SK-N-SH treated with all-trans-retinoic acid at 6 μM for 48 hours (cell line): Measurements from ENCODE around the gene GID8.

Experiments used
- ATAC-seq: fragments of 200-7000 bp; cut with Tn5 transposase; 3 replicates; pipeline ENCODE4 v1.9.1; 2020; ENCODE audit warnings: mild to moderate bottlenecking, moderate library complexity
- ARNTL ChIP-seq: fragments of 450-650 bp; formaldehyde crosslinking; IDR thresholded peaks from 2 replicates; pipeline ENCODE4 v1.5.0; 2020; ENCODE audit warnings: low read depth, mild to moderate bottlenecking, moderate library complexity, borderline replicate concordance
- BACH2 ChIP-seq: fragments of 250-450 bp; sonication (Bioruptor Pico); IDR thresholded peaks from 2 replicates; pipeline ENCODE4 v1.9.0; 2021; ENCODE audit warnings: mild to moderate bottlenecking, borderline replicate concordance
- CSDC2 ChIP-seq: fragments of 250-450 bp; sonication (Bioruptor Pico); IDR thresholded peaks from 2 replicates; pipeline ENCODE4 v1.5.0; 2020; ENCODE audit warnings: mild to moderate bottlenecking, moderate library complexity
- ESRRG ChIP-seq: fragments of 250-450 bp; sonication (Bioruptor Pico); IDR thresholded peaks from 2 replicates; pipeline ENCODE4 v1.6.1; 2021; ENCODE audit warnings: mild to moderate bottlenecking
- GLIS3 ChIP-seq: fragments of 250-450 bp; sonication (Bioruptor Pico); IDR thresholded peaks from 2 replicates; pipeline ENCODE4 v1.5.0; 2020; ENCODE audit warnings: mild to moderate bottlenecking, moderate library complexity
- ISL1 ChIP-seq: fragments of 250-450 bp; sonication (Bioruptor Pico); IDR thresholded peaks from 2 replicates; pipeline ENCODE4 v2.1.2; 2022; ENCODE audit warnings: mild to moderate bottlenecking, moderate library complexity
- OSR1 ChIP-seq: fragments of 250-450 bp; sonication (Bioruptor Pico); IDR thresholded peaks from 2 replicates; pipeline ENCODE4 v1.8.0; 2022; ENCODE audit warnings: moderate library complexity, mild to moderate bottlenecking, inconsistent platforms
- POU6F1 ChIP-seq: fragments of 250-450 bp; sonication (Bioruptor Pico); IDR thresholded peaks from 2 replicates; pipeline ENCODE4 v1.8.0; 2021; ENCODE audit warnings: low read depth, mild to moderate bottlenecking, moderate library complexity, borderline replicate concordance
- PPARA ChIP-seq: fragments of 250-450 bp; sonication (Bioruptor Pico); IDR thresholded peaks from 2 replicates; pipeline ENCODE4 v1.5.0; 2020; ENCODE audit warnings: mild to moderate bottlenecking, borderline replicate concordance
- RARB ChIP-seq: fragments of 250-450 bp; sonication (Bioruptor Pico); IDR thresholded peaks from 2 replicates; pipeline ENCODE4 v1.8.0; 2021; ENCODE audit warnings: mild to moderate bottlenecking, moderate library complexity
- SNAI2 ChIP-seq: fragments of 250-450 bp; sonication (Bioruptor Pico); IDR thresholded peaks from 2 replicates; pipeline ENCODE4 v1.5.0; 2020; ENCODE audit warnings: mild to moderate bottlenecking, moderate library complexity
- TCF4 ChIP-seq: fragments of 250-450 bp; sonication (Bioruptor Pico); IDR thresholded peaks from 2 replicates; pipeline ENCODE4 v1.8.0; 2021; ENCODE audit warnings: mild to moderate bottlenecking, moderate library complexity, borderline replicate concordance
- TOX ChIP-seq: fragments of 250-450 bp; sonication (Bioruptor Pico); IDR thresholded peaks from 2 replicates; pipeline ENCODE4 v1.8.0; 2021; ENCODE audit warnings: mild to moderate bottlenecking, moderate library complexity, borderline replicate concordance
- ZC3H10 ChIP-seq: fragments of 250-450 bp; sonication (Bioruptor Pico); IDR thresholded peaks from 2 replicates; pipeline ENCODE4 v1.5.1; 2021; ENCODE audit warnings: mild to moderate bottlenecking, moderate library complexity
- ZFP3 ChIP-seq: fragments of 250-450 bp; sonication (Bioruptor Pico); IDR thresholded peaks from 2 replicates; pipeline ENCODE4 v1.5.0; 2020; ENCODE audit warnings: mild to moderate bottlenecking, moderate library complexity
- ZFP30 ChIP-seq: fragments of 450-650 bp; formaldehyde crosslinking; IDR thresholded peaks from 2 replicates; pipeline ENCODE4 v1.5.0; 2022; ENCODE audit warnings: mild to moderate bottlenecking, moderate library complexity
- ZNF565 ChIP-seq: fragments of 450-650 bp; formaldehyde crosslinking; conservative IDR thresholded peaks from 2 replicates; pipeline ENCODE4 v1.5.0; 2020; ENCODE audit warnings: low read depth, mild to moderate bottlenecking, moderate library complexity
- ZNF70 ChIP-seq: fragments of 450-650 bp; formaldehyde crosslinking; IDR thresholded peaks from 2 replicates; pipeline ENCODE4 v1.5.0; 2020; ENCODE audit warnings: mild to moderate bottlenecking, moderate library complexity
- ZNF8 ChIP-seq: fragments of 450-650 bp; formaldehyde crosslinking; IDR thresholded peaks from 2 replicates; pipeline ENCODE4 v1.5.0; 2020; ENCODE audit warnings: mild to moderate bottlenecking, moderate library complexity
- TF ChIP-seq, protein P1 (sequence below): fragments of 250-450 bp; sonication (Bioruptor Pico); IDR thresholded peaks from 2 replicates; pipeline ENCODE4 v1.5.0; 2020; ENCODE audit warnings: mild to moderate bottlenecking, moderate library complexity
- TF ChIP-seq, protein P2 (sequence below): fragments of 250-450 bp; sonication (Bioruptor Pico); IDR thresholded peaks from 2 replicates; pipeline ENCODE4 v1.5.1; 2021; ENCODE audit warnings: mild to moderate bottlenecking, moderate library complexity
- TF ChIP-seq, protein P3 (sequence below): fragments of 250-450 bp; sonication (Bioruptor Pico); IDR thresholded peaks from 2 replicates; pipeline ENCODE4 v1.5.1; 2020; ENCODE audit warnings: low read depth, mild to moderate bottlenecking, moderate library complexity
- TF ChIP-seq, protein P4 (sequence below): fragments of 250-450 bp; sonication (Bioruptor Pico); IDR thresholded peaks from 2 replicates; pipeline ENCODE4 v1.8.0; 2020; ENCODE audit warnings: mild to moderate bottlenecking, moderate library complexity, borderline replicate concordance

Gene GID8

DNA sequence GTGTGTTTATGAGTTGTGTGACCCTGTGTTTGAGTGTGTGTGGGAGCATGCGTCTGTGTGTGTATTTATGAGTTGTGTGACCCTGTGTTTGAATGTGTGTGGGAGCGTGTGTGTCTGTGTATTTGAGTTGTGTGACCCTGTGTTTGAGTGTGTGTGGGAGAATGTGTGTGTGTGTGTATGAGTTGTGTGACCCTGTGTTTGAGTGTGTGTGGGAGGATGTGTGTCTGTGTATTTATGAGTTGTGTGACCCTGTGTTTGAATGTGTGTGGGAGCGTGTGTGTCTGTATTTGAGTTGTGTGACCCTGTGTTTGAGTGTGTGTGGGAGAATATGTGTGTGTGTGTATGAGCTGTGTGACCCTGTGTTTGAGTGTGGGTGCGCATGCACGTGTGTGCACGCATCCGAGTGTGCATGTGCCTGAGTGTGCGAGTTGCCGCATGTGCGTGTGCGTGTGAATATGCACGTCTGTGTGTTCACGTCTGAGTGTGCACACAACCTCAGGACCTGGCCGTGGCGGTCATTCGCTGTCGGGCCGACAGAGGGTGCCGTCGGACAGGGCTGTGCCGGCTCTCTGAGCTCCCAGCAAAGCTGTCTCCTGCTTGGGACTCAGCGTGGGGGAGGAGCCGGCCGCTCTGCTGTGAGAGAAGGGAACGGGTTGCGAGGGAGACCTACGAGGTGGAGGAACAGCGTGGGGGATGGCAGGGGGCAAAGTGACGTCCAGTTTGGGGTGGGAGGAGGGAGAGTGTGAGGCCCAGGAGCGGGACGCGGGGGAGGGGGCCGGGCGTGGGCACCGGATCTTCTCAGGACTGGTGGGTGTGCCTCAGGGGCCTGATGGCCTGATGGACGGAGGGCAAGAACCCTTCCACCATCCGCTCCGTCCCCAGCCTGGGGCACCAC lies 34.2 kb downstream of the GID8 start:
- TF ChIP-seq TCF4 (CRISPR knock-in tag) (no peak), ESRRG (CRISPR knock-in tag) (no peak), ISL1 (CRISPR knock-in tag) (no peak), SNAI2 (CRISPR knock-in tag) (no peak), RARB (no peak), CSDC2 (CRISPR knock-in tag) (no peak), ZNF70 (CRISPR knock-in tag) (no peak), GLIS3 (CRISPR knock-in tag) (no peak), PPARA (no peak), ARNTL (CRISPR knock-in tag) (no peak), OSR1 (no peak), ZNF565 (CRISPR knock-in tag) (no peak), ZFP30 (no peak), ZFP3 (no peak), TOX (CRISPR knock-in tag) (no peak)
- TF ChIP-seq, protein P1, sequence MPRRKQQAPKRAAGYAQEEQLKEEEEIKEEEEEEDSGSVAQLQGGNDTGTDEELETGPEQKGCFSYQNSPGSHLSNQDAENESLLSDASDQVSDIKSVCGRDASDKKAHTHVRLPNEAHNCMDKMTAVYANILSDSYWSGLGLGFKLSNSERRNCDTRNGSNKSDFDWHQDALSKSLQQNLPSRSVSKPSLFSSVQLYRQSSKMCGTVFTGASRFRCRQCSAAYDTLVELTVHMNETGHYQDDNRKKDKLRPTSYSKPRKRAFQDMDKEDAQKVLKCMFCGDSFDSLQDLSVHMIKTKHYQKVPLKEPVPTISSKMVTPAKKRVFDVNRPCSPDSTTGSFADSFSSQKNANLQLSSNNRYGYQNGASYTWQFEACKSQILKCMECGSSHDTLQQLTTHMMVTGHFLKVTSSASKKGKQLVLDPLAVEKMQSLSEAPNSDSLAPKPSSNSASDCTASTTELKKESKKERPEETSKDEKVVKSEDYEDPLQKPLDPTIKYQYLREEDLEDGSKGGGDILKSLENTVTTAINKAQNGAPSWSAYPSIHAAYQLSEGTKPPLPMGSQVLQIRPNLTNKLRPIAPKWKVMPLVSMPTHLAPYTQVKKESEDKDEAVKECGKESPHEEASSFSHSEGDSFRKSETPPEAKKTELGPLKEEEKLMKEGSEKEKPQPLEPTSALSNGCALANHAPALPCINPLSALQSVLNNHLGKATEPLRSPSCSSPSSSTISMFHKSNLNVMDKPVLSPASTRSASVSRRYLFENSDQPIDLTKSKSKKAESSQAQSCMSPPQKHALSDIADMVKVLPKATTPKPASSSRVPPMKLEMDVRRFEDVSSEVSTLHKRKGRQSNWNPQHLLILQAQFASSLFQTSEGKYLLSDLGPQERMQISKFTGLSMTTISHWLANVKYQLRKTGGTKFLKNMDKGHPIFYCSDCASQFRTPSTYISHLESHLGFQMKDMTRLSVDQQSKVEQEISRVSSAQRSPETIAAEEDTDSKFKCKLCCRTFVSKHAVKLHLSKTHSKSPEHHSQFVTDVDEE: no peak
- TF ChIP-seq, protein P2, sequence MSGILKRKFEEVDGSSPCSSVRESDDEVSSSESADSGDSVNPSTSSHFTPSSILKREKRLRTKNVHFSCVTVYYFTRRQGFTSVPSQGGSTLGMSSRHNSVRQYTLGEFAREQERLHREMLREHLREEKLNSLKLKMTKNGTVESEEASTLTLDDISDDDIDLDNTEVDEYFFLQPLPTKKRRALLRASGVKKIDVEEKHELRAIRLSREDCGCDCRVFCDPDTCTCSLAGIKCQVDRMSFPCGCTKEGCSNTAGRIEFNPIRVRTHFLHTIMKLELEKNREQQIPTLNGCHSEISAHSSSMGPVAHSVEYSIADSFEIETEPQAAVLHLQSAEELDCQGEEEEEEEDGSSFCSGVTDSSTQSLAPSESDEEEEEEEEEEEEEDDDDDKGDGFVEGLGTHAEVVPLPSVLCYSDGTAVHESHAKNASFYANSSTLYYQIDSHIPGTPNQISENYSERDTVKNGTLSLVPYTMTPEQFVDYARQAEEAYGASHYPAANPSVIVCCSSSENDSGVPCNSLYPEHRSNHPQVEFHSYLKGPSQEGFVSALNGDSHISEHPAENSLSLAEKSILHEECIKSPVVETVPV (CRISPR knock-in tag): no peak
- ATAC-seq: peak; percentile 97

DNA sequence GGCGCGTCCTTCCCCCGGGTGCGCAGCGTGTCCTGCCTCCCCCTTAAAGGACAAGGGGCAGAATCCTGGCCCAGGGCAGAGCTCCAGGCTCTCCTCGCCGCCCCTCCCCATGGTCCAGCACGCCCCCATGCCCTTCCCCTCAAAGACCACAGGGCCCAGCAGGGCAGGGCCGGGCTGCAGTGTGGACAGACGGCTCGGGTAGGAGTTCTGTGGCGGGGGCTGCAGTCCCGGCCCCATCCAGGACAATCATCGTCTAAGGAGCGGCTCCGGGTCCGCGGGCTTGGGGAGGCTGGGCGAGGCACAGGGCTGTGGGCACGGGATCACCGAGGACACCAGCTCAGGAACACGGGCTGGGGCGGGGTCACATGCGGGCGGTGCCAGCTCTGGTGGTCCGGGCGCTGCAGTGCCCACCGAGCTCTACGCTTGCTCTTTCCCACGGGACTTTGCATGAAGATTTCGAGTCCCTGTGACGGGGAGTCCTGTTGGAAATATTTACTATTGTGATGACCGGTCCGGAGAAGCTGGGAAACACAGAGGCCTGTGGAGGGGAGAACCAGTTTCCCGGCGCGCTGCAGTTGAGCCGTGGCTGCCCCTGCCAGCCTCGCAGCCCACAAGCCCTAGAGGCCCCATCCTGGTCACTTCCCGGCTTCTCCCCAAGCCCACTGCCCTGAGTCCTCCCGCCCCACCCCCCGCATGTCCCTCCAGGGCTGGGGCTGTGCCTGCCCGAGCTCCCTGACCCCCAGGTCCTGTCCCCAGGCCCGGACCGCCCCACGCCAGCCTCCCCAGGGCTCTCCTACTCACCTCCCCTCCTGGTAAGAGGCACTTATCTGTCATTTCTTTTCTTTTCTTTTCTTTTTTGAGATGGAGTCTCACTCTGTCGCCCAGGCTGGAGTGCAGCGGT lies 35.1 kb downstream of the GID8 start:
- TF ChIP-seq ZC3H10 (CRISPR knock-in tag) (no peak), ZNF8 (no peak), ZFP30 (no peak), SNAI2 (CRISPR knock-in tag) (no peak), ARNTL (CRISPR knock-in tag) (no peak), BACH2 (no peak), OSR1 (no peak), TOX (CRISPR knock-in tag) (no peak), PPARA (no peak), TCF4 (CRISPR knock-in tag) (no peak), ISL1 (CRISPR knock-in tag) (no peak), ESRRG (CRISPR knock-in tag) (no peak), ZNF70 (CRISPR knock-in tag) (no peak), POU6F1 (no peak), RARB (no peak), ZFP3 (no peak)
- TF ChIP-seq, protein P3, sequence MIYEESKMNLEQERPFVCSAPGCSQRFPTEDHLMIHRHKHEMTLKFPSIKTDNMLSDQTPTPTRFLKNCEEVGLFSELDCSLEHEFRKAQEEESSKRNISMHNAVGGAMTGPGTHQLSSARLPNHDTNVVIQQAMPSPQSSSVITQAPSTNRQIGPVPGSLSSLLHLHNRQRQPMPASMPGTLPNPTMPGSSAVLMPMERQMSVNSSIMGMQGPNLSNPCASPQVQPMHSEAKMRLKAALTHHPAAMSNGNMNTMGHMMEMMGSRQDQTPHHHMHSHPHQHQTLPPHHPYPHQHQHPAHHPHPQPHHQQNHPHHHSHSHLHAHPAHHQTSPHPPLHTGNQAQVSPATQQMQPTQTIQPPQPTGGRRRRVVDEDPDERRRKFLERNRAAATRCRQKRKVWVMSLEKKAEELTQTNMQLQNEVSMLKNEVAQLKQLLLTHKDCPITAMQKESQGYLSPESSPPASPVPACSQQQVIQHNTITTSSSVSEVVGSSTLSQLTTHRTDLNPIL (CRISPR knock-in tag): no peak
- TF ChIP-seq, protein P4, sequence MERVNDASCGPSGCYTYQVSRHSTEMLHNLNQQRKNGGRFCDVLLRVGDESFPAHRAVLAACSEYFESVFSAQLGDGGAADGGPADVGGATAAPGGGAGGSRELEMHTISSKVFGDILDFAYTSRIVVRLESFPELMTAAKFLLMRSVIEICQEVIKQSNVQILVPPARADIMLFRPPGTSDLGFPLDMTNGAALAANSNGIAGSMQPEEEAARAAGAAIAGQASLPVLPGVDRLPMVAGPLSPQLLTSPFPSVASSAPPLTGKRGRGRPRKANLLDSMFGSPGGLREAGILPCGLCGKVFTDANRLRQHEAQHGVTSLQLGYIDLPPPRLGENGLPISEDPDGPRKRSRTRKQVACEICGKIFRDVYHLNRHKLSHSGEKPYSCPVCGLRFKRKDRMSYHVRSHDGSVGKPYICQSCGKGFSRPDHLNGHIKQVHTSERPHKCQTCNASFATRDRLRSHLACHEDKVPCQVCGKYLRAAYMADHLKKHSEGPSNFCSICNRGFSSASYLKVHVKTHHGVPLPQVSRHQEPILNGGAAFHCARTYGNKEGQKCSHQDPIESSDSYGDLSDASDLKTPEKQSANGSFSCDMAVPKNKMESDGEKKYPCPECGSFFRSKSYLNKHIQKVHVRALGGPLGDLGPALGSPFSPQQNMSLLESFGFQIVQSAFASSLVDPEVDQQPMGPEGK: no peak
- TF ChIP-seq, protein P1: no peak
- TF ChIP-seq, all 23 proteins: peak for 0

More for the DNA sequence above, 35.1 kb downstream of the GID8 start:
- peak; percentile 11 for ATAC-seq
